Bronchial epithelial cell (primary cell): ENCODE measurements around the gene EFHD2. TPM values are rescaled to one million over a fixed set of nuclear protein-coding genes. Genes with fewer than 3 reads are reported as not detected.
"Not testable (repeated sequence)": the region's sequence is repeated elsewhere in the genome, so short reads cannot be mapped to it uniquely, and the experiment has no call there.

Source experiments
- DNase-seq: peaks from one replicate; pipeline ENCODE4 v3.0.0-alpha.2; 2010; ENCODE audit warnings: low read depth
- FAIRE-seq: peaks from 2 replicates; lab custom pipeline; 2011; peaks lifted over from hg19 to GRCh38; lab: Jason Lieb, UNC
- H3K27me3 ChIP-seq: 2 replicates; pipeline ENCODE4 v1.5.1; 2011; ENCODE audit warnings: low read length; ENCODE audit not compliant: control insufficient read depth, insufficient read depth
- H3K36me3 ChIP-seq: 2 replicates; pipeline ENCODE4 v1.5.1; 2011; ENCODE audit warnings: low read length; ENCODE audit not compliant: control insufficient read depth, insufficient read depth
- H3K4me3 ChIP-seq: 2 replicates; pipeline ENCODE4 v1.5.1; 2011; ENCODE audit warnings: mild to moderate bottlenecking, low read depth, low read length, control low read depth
- total RNA-seq: library from RNA; depleted of rRNA; stranded (reverse); fragments of >200 nt; gene quantifications from 2 replicates; pipeline ENCODE4 v1.2.1, GENCODE V29; 2014
- TF ChIP-seq, protein P1 (sequence below): IDR thresholded peaks from 2 replicates; pipeline ENCODE4 v1.5.1; 2011; ENCODE audit warnings: mild to moderate bottlenecking, moderate library complexity, low read length, control low read depth, inconsistent platforms; ENCODE audit not compliant: insufficient read depth, severe bottlenecking

The EFHD2 gene
- total RNA-seq, 1 donor from 2014 or later, result 42.6 TPM

DNA sequence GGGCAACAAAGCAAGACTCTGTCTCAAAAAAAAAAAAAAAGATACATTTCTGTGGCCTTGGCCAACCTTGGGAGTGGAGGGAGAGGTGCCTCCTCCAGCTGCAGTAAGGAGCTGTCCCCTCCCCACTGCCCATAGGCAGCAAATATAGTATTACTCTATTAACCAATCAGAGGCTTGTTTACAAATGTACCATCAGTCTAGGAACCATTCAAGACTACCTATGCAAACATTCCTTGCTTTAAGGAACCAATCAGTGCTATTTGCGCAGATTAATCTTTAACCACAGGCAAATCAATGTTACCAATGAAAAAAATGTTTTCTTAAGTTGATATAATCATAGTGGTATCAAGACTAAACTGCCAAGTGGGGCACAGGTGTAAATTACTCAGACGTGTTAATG is 47.9 kb downstream of the EFHD2 start:
- TF ChIP-seq, protein P1, sequence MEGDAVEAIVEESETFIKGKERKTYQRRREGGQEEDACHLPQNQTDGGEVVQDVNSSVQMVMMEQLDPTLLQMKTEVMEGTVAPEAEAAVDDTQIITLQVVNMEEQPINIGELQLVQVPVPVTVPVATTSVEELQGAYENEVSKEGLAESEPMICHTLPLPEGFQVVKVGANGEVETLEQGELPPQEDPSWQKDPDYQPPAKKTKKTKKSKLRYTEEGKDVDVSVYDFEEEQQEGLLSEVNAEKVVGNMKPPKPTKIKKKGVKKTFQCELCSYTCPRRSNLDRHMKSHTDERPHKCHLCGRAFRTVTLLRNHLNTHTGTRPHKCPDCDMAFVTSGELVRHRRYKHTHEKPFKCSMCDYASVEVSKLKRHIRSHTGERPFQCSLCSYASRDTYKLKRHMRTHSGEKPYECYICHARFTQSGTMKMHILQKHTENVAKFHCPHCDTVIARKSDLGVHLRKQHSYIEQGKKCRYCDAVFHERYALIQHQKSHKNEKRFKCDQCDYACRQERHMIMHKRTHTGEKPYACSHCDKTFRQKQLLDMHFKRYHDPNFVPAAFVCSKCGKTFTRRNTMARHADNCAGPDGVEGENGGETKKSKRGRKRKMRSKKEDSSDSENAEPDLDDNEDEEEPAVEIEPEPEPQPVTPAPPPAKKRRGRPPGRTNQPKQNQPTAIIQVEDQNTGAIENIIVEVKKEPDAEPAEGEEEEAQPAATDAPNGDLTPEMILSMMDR, result no peak
- no peak for FAIRE-seq
- no peaks in the 10 kb centered on the region for H3K36me3 ChIP-seq

GRCh38 chr1:15458388-15458787 is 48.7 kb downstream of the EFHD2 start:
- not testable (repeated sequence) for DNase-seq, H3K36me3 ChIP-seq, H3K27me3 ChIP-seq, H3K4me3 ChIP-seq, FAIRE-seq

More for the DNA sequence above, 47.9 kb downstream of the EFHD2 start:
- H3K4me3 ChIP-seq, result no peak overlapping the region
- no peaks in the 10 kb centered on the region for H3K27me3 ChIP-seq
- no peak for DNase-seq

- TF ChIP-seq, protein P1, result no peak
- no peak overlapping the region for H3K4me3 ChIP-seq
- peak; percentile 22 for DNase-seq
- H3K36me3 ChIP-seq, result no peaks in the 10 kb centered on the region
- no peak for FAIRE-seq
- no peaks in the 10 kb centered on the region for H3K27me3 ChIP-seq
Observed at GRCh38 chr1:15459771-15460707, 50.4 kb downstream of the EFHD2 start.

DNA sequence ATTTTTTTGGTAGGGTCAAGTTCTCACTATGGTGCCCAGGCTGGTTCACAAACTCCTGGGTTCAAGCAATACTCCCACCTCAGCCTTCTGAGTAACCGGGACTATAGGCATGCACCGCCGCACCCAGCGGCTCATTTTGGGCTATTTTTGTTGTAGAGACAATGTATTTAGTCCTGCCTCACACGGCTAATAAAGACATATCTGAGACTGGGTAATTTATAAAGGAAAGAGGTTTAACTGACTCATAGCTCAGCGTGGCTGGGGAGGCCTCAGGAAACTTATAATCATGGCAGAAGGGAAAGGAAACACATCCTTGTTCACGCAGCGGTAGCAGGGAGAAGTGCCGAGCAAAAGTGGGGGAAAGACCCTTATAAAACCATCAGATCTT is 51.0 kb downstream of the EFHD2 start:
- Histone ChIP-seq H3K4me3 (no peak overlapping the region), H3K27me3 (no peaks in the 10 kb centered on the region), H3K36me3 (no peaks in the 10 kb centered on the region)
- no peak for FAIRE-seq
- TF ChIP-seq, protein P1, result no peak
- no peak for DNase-seq

DNA sequence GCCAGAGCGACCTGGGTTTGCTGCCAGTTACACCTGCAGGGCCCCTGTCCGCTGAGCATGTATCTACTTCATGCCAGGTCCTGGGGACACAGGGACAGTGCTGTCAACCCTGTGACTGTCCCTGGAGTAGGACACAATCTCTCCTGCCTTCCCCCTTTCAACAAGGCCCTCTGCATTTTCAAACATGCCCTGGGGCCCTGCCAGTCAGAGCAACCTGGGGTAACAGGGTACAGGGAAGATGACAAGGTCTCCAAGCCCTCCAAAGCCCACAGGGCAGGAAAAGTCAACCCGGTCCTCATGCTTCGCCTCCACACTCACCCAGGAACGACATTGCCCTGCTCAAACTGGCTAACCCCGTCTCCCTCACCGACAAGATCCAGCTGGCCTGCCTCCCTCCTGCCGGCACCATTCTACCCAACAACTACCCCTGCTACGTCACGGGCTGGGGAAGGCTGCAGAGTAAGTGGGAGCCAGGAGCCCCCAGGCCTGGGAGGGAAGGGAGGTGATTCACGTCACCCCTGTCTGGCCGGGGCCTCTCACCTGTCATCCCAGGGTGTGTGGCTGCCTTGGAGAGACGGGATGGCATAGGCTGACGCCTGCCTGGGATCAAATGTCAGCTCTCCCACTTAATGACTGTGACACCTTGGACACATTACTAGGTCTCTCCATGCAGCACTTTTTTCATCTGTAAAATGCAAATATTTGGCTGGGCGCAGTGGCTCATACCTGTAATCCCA is 53.5 kb downstream of the EFHD2 start:
- not testable (repeated sequence) for H3K27me3 ChIP-seq, H3K4me3 ChIP-seq, H3K36me3 ChIP-seq
- peak; percentile 61 for DNase-seq
- FAIRE-seq, result peak; percentile 96

- DNase-seq, FAIRE-seq, H3K36me3 ChIP-seq, H3K27me3 ChIP-seq, H3K4me3 ChIP-seq: not testable (repeated sequence)
Observed at GRCh38 chr1:15463926-15464322, 54.2 kb downstream of the EFHD2 start.

DNA sequence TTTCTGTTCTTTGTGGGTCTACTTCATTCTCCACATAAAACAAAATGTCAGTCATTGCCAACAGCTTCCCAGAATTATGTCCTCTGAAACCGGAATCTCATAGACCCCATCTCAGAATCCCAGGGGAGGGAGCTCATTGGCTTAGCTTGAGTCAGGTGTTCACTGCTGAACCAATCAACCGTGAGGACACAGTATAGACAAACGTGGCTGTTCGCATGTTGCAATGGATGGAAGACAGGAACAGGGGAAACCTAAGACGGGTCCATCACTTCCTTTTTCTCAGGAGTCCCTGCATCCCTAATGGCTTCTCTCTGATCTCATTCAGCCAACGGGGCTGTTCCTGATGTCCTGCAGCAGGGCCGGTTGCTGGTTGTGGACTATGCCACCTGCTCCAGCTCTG is 56.0 kb downstream of the EFHD2 start:
- Histone ChIP-seq H3K4me3 (no peak overlapping the region), H3K36me3 (no peaks in the 10 kb centered on the region), H3K27me3 (no peaks in the 10 kb centered on the region)
- DNase-seq (no peak), FAIRE-seq (no peak)
- TF ChIP-seq, protein P1, result no peak

GRCh38 chr1:15466955-15467625 is 57.4 kb downstream of the EFHD2 start:
- not testable (repeated sequence) for FAIRE-seq

More at GRCh38 chr1:15466955-15467625, 57.4 kb downstream of the EFHD2 start:
- not testable (repeated sequence) for H3K36me3 ChIP-seq, H3K27me3 ChIP-seq, H3K4me3 ChIP-seq
- peak; percentile 22 for DNase-seq
